IPS-18a (cell line): ENCODE measurements around the gene SRC.

ENCODE experiments used
- H3K27ac ChIP-seq: one replicate; pipeline ENCODE4 v1.5.1; 2013; ENCODE audit warnings: low read length
- H3K27me3 ChIP-seq: one replicate; pipeline ENCODE4 v1.6.1; 2013; ENCODE audit warnings: mild to moderate bottlenecking, low read length; ENCODE audit not compliant: control insufficient read depth, insufficient read depth
- H3K36me3 ChIP-seq: one replicate; pipeline ENCODE4 v1.6.1; 2013; ENCODE audit warnings: low read depth, low read length; ENCODE audit not compliant: control insufficient read depth
- H3K4me1 ChIP-seq: one replicate; pipeline ENCODE4 v1.6.1; 2013; ENCODE audit warnings: low read depth, low read length; ENCODE audit not compliant: control insufficient read depth
- H3K4me3 ChIP-seq: one replicate; pipeline ENCODE4 v1.5.1; 2013; ENCODE audit warnings: low read length
- H3K9ac ChIP-seq: one replicate; pipeline ENCODE4 v1.6.1; 2013; ENCODE audit warnings: mild to moderate bottlenecking, low read length, moderate library complexity
- H3K9me3 ChIP-seq: one replicate; pipeline ENCODE4 v1.6.1; 2013; ENCODE audit warnings: low read depth, low read length; ENCODE audit not compliant: control insufficient read depth

Gene SRC

DNA sequence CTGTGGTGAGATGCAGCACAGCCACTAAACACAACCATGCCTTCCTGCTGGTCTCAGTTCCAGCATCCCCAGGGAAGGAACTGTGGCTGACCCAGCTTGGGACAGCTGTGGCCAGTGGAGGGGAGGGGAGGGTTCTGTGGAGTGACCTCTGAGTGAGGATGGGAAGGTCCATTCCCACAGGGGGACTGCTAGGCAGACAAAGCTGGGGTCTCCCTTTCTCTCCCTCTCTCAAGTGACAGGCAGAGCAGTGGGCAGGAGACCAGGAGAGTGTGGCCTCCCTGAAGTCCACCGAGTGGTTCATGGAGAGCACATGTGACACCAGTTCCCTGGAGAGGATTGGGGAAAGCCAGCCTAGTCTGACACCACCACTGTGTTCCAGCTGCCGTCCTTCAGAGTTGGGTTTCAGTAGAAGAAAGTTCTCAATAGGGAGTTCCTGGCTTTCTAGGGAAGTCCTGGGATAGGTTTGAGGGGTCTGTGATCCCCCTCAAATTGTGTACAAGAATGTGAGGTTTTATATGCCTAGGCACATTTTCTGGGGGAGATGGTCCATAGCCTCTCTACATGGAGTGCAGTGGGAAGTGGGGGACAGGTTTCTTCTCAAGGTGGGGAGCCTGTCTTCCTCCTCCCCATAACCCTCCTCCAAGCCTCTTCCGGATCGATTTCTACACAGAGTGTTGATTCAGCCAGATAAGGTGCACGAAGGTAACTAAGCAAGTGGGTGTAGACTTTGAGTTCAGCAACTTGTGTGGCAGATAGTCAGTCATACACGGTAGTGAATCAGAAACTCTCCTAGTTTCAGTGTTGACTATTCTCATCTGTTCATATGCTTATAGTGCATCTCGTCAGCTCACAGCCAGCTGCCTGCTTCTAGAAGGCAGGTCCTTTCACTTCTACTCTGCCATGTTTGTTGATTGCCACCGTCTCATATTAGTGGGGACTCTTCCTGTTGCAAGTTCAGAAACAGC is 37.6 kb upstream of the SRC start:
- H3K27me3 ChIP-seq: no peaks in the 10 kb centered on the region
- no peaks in the 10 kb centered on the region for H3K4me1 ChIP-seq
- no peak overlapping the region for H3K27ac ChIP-seq
- no peak overlapping the region for H3K9ac ChIP-seq
- no peak overlapping the region for H3K4me3 ChIP-seq
- peaks cover 16% of the 10 kb centered on the region for H3K36me3 ChIP-seq
- no peaks in the 10 kb centered on the region for H3K9me3 ChIP-seq

DNA sequence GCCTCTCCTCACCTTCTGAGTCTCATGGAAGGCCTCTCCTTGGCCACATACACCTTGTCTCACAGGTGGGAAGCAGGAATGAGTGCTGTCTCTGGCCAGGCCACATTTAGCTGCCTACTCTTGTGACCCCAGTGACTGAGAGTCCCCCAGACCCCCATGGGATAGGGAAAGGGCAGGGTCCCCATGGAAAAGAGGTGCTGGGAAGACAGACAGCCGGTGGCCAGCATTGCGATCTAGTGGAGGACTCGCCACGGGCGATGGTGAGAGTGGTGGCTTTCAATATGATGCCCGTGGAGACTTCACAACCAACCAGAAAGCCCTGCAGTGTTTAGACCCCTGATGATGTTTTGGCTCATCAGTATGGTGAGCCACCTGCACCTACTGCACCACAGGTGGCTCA is 36.6 kb upstream of the SRC start:
- Histone ChIP-seq H3K4me3 (no peak overlapping the region), H3K4me1 (no peaks in the 10 kb centered on the region), H3K27me3 (no peaks in the 10 kb centered on the region), H3K9ac (no peak overlapping the region), H3K36me3 (peaks cover 10% of the 10 kb centered on the region), H3K9me3 (no peaks in the 10 kb centered on the region), H3K27ac (no peak overlapping the region)

DNA sequence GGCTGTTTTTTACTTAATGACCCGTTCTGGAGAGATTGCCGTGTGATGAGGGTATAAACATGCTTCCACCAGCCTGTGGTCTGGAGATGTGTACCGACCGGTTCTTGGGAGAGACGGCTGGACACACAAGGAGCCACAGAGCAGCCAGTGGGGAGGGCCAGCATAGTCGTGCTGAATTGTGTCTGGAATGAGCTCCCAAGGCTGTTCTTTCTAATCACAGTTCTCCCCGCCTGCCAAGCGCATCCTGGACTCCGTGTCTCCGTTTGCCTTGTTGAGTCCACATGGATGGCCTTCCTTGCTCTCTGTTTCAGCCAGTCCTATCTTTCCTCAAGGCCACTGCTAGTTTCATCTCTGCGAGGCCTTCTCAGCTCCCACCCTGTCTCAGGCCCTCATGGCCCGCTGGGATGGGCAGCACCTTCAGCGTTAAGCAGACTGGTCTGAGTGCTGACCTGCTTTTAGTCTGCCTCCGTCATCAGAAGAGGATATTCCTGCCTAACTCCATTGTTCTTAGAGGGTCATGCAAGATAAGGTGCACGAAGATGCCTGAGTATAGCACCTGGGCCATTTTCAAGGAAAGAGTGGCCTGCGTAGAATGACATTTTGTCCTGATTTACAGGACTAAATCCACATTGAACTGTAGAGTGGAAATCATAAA is 35.9 kb upstream of the SRC start:
- Histone ChIP-seq H3K4me1 (no peaks in the 10 kb centered on the region), H3K27ac (no peak overlapping the region), H3K27me3 (no peaks in the 10 kb centered on the region), H3K36me3 (peaks cover 10% of the 10 kb centered on the region), H3K4me3 (no peak overlapping the region), H3K9me3 (no peaks in the 10 kb centered on the region), H3K9ac (no peak overlapping the region)

DNA sequence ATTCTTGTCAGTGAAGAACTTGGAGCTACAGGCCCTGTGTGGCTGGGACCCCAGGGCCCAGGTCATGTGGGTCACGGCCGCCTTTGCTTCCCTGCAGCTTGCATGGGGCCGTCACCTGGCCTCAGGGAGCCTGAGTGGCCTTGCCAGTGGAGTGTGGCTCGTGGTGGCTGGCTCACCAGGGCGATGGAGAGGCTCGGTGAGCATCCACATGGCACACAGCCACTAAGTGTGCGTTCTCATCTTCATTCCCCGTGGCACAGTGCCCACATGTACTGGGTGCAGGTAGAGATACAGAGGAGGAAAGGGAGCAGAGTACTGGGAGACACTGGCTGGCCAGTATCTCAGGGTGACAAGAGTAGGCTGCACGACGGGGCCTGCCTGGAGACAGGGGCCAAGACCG is 35.0 kb upstream of the SRC start:
- H3K27ac ChIP-seq: no peak overlapping the region
- H3K27me3 ChIP-seq: no peaks in the 10 kb centered on the region
- H3K4me3 ChIP-seq: no peak overlapping the region
- peaks cover 10% of the 10 kb centered on the region for H3K36me3 ChIP-seq
- H3K9me3 ChIP-seq: no peaks in the 10 kb centered on the region
- H3K9ac ChIP-seq: no peak overlapping the region
- no peaks in the 10 kb centered on the region for H3K4me1 ChIP-seq

DNA sequence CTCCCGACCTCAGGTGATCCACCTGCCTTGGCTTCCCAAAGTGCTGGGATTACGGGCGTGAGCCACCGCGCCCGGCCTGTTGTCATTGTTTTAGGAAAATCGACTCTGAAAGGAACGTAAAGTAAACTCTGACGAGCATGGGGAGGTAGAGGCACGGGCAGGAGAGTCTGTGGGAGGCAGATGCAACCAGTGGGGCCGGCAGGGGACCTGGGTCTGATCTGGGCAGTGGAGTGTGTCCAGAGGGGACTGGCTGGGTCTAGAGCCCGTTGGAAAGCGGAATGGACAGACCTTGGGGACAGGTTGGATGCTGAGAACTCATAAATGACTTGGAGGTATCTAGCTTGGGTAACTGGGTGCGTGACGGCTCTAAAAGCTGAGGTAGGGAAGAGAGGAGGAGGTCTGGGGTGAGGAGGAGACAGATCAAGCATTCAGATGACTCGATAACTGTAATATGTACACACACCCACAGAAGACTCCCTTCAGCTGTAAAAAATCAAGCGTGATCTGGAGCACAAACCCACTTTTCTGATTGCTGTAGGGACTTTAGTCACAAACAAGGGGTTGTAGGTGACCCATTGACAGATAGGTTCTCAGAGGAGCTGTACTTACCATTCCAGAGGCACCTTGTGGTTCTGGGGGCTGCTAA is 34.1 kb upstream of the SRC start:
- no peaks in the 10 kb centered on the region for H3K4me1 ChIP-seq
- no peaks in the 10 kb centered on the region for H3K27me3 ChIP-seq
- H3K27ac ChIP-seq: no peak overlapping the region
- no peak overlapping the region for H3K4me3 ChIP-seq
- H3K9me3 ChIP-seq: no peaks in the 10 kb centered on the region
- no peak overlapping the region for H3K9ac ChIP-seq
- peaks cover 10% of the 10 kb centered on the region for H3K36me3 ChIP-seq

DNA sequence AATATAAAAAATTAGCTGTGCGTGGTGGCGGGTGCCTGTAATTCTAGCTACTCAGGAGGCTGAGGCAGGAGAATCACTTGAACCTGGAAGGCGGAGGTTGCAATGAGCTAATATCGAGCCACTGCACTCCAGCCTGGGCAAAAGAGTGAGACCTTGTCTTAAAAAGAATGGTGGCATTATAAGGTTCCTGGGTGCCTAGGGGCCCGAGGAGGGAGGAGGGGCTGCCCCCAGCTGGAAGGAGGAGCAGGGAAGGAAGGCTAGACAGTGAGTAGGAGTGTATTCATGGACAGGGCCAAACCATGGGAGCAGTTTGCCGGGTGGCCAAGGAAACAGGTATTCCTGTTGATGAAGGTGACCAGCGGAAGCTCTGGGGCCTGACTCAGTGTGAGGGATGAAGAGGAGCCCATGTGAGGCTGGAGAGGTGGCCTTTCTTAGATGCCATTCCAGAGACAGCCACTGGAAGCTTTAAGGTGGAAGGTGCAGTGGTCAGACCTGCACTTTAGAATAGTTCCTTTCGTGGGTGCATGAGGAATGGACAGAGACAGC is 32.3 kb upstream of the SRC start:
- H3K4me3 ChIP-seq: no peak overlapping the region
- no peaks in the 10 kb centered on the region for H3K27me3 ChIP-seq
- H3K4me1 ChIP-seq: peaks cover 6% of the 10 kb centered on the region
- H3K9me3 ChIP-seq: no peaks in the 10 kb centered on the region
- H3K9ac ChIP-seq: no peak overlapping the region
- peaks cover 6% of the 10 kb centered on the region for H3K36me3 ChIP-seq
- no peak overlapping the region for H3K27ac ChIP-seq

DNA sequence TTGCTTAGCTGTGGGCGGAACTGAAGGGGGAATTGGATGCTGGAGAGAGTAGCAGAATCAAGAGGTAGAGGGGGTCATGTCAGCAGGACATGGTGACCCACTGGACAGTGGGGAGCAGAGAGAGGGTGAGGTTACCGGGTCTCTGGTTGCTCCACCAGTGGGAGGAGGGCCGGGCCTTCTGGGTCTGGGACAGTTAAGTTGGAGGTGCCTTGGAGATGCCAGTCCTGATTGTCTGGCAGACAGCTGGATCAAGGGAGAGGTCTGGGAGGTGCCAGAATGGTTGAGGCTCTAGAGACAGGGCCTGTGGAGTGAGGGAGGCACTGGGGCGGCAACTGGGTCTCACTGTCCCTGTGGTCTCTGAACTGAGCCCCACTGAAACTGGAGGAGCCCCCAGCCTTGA is 31.8 kb upstream of the SRC start:
- H3K36me3 ChIP-seq: peaks cover 3% of the 10 kb centered on the region
- no peak overlapping the region for H3K4me3 ChIP-seq
- H3K27me3 ChIP-seq: no peaks in the 10 kb centered on the region
- H3K4me1 ChIP-seq: peaks cover 11% of the 10 kb centered on the region
- H3K9ac ChIP-seq: no peak overlapping the region
- H3K9me3 ChIP-seq: no peaks in the 10 kb centered on the region
- H3K27ac ChIP-seq: no peak overlapping the region

DNA sequence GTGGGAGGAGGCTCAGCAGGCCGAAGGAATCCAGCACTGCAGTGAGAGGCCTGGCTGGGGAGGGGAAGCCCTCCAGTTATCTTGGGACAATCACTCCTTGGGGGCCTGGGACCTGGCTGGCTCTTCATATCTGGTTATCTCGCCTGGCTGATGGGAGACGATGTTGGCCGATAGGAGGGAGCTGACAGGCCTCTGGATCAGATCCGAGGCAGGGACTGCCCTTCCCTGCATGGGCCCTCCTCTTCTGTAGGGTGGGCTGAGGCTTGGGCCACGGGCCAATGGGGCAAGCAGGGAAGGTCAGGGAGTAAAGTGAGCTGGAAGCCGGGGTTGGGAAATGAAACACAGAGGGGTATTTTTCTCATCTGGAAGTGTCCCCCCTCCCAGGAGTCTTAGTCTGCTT is 31.3 kb upstream of the SRC start:
- Histone ChIP-seq H3K27me3 (no peaks in the 10 kb centered on the region), H3K4me1 (peaks cover 16% of the 10 kb centered on the region), H3K4me3 (no peak overlapping the region), H3K9me3 (no peaks in the 10 kb centered on the region), H3K9ac (no peak overlapping the region), H3K27ac (no peak overlapping the region), H3K36me3 (peaks cover 3% of the 10 kb centered on the region)

DNA sequence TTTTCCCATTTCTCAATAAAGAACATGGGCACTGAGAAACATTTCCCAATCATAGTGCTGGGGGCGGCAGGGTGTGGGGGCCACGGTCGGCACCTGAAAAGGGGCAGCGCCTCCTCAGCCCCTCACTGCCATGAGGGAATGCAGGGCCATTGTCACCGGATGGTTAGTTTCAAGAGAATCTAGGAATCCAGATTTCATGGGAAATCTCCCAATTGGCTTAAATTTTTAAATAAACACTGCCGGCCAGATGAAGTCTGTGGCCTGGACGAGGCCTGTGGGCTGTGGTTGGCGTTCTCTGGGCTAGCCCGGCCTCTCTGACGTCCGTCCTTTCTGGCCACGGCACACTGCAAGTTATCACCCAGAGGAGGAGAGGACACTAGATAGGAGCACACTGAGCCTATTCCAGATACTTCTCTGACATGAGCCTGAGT is 30.9 kb upstream of the SRC start:
- H3K4me1 ChIP-seq: peaks cover 20% of the 10 kb centered on the region
- H3K9ac ChIP-seq: no peak overlapping the region
- no peaks in the 10 kb centered on the region for H3K27me3 ChIP-seq
- H3K27ac ChIP-seq: no peak overlapping the region
- H3K36me3 ChIP-seq: peaks cover 3% of the 10 kb centered on the region
- H3K9me3 ChIP-seq: no peaks in the 10 kb centered on the region
- H3K4me3 ChIP-seq: no peak overlapping the region

DNA sequence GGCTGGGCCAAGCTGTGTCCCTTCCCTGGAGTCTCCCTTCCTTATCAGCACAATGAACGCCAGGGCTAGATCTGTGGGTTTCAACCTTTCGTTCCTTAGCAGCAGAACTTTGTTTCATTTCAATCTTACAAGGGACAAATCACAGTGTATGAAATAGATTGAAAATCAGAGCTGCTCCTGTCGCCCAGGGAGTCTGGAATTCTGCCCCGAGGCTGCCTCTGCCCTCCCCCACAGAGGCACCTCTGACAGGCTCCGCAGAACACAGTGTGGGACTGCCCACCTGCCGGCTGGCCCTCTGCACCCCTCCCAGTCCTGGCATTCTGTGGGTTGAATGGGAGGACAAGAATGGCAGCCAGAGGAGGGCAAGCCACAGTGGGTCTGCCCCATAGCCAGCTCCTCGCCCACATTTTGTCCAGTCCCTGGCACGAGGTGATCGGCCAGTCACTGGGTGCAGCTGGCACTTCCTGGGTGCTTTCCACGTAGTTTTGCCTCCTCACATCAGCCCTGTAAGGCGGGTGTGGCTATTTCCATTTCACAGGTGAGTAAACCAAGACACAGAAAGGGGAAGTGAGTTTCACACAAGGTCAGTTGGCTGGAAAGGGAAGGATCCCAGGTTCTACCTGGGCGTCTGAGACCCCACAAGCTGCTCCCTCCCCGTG is 30.4 kb upstream of the SRC start:
- Histone ChIP-seq H3K9me3 (no peaks in the 10 kb centered on the region), H3K9ac (no peak overlapping the region), H3K27ac (no peak overlapping the region), H3K36me3 (no peaks in the 10 kb centered on the region), H3K4me3 (no peak overlapping the region), H3K27me3 (no peaks in the 10 kb centered on the region), H3K4me1 (peaks cover 21% of the 10 kb centered on the region)
